ENCODE results near the gene SULT4A1. TPM values are rescaled to one million over a fixed set of nuclear protein-coding genes. Genes with fewer than 3 reads are reported as not detected.

The SULT4A1 gene
- total and polyA plus RNA-seq, 2 of the 8 experiments (the other 6 are each of a cell fraction or from before 2014, with no cell fraction given): 9.1 to 11.8 TPM

GRCh38 chr22:43884600-43885318 lies 22.4 kb upstream of the SULT4A1 start (continued):
- no peak for TF ChIP-seq CHD7 (IDR thresholded peaks at IDR 0.05; ENCODE audit: insufficient replicate concordance, low read length)
- TF ChIP-seq RAD21 (IDR thresholded peaks at IDR 0.05 in 1 of 2, conservative IDR thresholded peaks at IDR 0.05 in 1 of 2; ENCODE audit: low read depth in 2 of 2, low read length in 2 of 2): peak; percentile 78 to 86
- TF ChIP-seq BACH1 (IDR thresholded peaks at IDR 0.05; ENCODE audit: low read length): no peak
- TF ChIP-seq HDAC6 (IDR thresholded peaks at IDR 0.05; ENCODE audit: low read depth, low read length): no peak
- TF ChIP-seq, protein P1, sequence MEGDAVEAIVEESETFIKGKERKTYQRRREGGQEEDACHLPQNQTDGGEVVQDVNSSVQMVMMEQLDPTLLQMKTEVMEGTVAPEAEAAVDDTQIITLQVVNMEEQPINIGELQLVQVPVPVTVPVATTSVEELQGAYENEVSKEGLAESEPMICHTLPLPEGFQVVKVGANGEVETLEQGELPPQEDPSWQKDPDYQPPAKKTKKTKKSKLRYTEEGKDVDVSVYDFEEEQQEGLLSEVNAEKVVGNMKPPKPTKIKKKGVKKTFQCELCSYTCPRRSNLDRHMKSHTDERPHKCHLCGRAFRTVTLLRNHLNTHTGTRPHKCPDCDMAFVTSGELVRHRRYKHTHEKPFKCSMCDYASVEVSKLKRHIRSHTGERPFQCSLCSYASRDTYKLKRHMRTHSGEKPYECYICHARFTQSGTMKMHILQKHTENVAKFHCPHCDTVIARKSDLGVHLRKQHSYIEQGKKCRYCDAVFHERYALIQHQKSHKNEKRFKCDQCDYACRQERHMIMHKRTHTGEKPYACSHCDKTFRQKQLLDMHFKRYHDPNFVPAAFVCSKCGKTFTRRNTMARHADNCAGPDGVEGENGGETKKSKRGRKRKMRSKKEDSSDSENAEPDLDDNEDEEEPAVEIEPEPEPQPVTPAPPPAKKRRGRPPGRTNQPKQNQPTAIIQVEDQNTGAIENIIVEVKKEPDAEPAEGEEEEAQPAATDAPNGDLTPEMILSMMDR (IDR thresholded peaks at IDR 0.05; ENCODE audit: control extremely low read depth in 1 of 3, insufficient read depth in 1 of 3, low read depth in 1 of 3, low read length in 3 of 3): peak; percentile 91 to 95 (median 94)
- no peak for TF ChIP-seq SUZ12 (IDR thresholded peaks at IDR 0.05; ENCODE audit: low read length)
- 0 out of 2 replicates have a peak, but pooled peaks have one; percentile 9 for TF ChIP-seq CREB1 (IDR thresholded peaks at IDR 0.05)
